ENCODE measurements around the gene RAB26. TPM values are rescaled to one million over a fixed set of nuclear protein-coding genes. Genes with fewer than 3 reads are reported as not detected.

The RAB26 gene
- total and polyA plus RNA-seq, 2 donors (not counting 3 experiments of a cell fraction or from before 2014, with no cell fraction given): 0.91 to 2.0 TPM

DNA sequence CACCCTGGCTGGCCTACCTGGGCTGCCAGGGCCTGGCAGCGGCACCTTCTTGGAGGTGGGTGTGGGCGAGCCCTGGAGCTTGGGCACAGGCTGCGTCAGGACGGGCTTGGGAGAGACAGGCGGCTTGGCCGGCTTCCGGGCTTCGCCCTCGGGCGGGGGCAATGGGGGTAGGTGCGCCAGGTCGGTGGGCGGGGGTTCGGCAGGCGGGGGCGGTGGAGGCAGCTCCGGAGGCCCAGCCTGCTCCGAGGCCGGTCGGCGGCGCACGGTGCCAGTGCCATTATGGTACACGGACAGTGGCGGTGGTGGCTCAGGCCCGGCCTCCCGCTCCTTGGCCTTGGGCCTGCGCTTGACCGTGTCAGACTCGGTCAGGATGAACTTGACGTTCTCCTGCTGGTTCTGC lies 31.2 kb downstream of the RAB26 start:
- TF ChIP-seq, protein P1, sequence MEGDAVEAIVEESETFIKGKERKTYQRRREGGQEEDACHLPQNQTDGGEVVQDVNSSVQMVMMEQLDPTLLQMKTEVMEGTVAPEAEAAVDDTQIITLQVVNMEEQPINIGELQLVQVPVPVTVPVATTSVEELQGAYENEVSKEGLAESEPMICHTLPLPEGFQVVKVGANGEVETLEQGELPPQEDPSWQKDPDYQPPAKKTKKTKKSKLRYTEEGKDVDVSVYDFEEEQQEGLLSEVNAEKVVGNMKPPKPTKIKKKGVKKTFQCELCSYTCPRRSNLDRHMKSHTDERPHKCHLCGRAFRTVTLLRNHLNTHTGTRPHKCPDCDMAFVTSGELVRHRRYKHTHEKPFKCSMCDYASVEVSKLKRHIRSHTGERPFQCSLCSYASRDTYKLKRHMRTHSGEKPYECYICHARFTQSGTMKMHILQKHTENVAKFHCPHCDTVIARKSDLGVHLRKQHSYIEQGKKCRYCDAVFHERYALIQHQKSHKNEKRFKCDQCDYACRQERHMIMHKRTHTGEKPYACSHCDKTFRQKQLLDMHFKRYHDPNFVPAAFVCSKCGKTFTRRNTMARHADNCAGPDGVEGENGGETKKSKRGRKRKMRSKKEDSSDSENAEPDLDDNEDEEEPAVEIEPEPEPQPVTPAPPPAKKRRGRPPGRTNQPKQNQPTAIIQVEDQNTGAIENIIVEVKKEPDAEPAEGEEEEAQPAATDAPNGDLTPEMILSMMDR (IDR thresholded peaks at IDR 0.05; ENCODE audit: extremely low read depth in 1 of 2, insufficient read depth in 1 of 2, low read depth in 1 of 2, low read length in 2 of 2): no peak
- TF ChIP-seq MYC (IDR thresholded peaks at IDR 0.05; ENCODE audit: low read depth, low read length) (no peak), EZH2 (IDR thresholded peaks at IDR 0.05; ENCODE audit: borderline replicate concordance, low read depth, low read length, severe bottlenecking) (no peak), POLR2AphosphoS5 (IDR thresholded peaks at IDR 0.05; ENCODE audit: insufficient read depth, low read depth, low read length) (no peak)
- BruUV-seq (replicated peaks): no TSS peak
- Histone ChIP-seq H3K27ac (ENCODE audit: insufficient read depth, low read depth, low read length) (no peak overlapping the region), H2AFZ (ENCODE audit: low read depth, low read length) (no peak overlapping the region), H3K9me1 (replicated peaks; ENCODE audit: control insufficient read depth, extremely low read depth, insufficient read depth, low read length) (no peaks in the 10 kb centered on the region), H3K4me2 (ENCODE audit: insufficient read depth, low read length) (no peak overlapping the region), H4K20me1 (replicated peaks; ENCODE audit: control insufficient read depth, extremely low read depth, insufficient read depth, low read length) (no peaks in the 10 kb centered on the region), H3K79me2 (ENCODE audit: control insufficient read depth, insufficient read depth, low read length) (no peaks in the 10 kb centered on the region), H3K9me3 (replicated peaks; ENCODE audit: control insufficient read depth, insufficient read depth, low read length) (no peaks in the 10 kb centered on the region), H3K9ac (replicated peaks; ENCODE audit: extremely low read depth, insufficient read depth, low read length) (no peak overlapping the region), H3K27me3 (ENCODE audit: control insufficient read depth in 2 of 2, insufficient read depth in 2 of 2, low read length in 2 of 2) (no peaks in the 10 kb centered on the region), H3K4me3 (replicated peaks in 1 of 3; ENCODE audit: insufficient read depth in 1 of 3, low read depth in 1 of 3, low read length in 3 of 3) (no peak overlapping the region), H3K4me1 (ENCODE audit: control insufficient read depth, extremely low read depth, insufficient read depth, low read length) (no peaks in the 10 kb centered on the region), H3K36me3 (ENCODE audit: control insufficient read depth in 2 of 2, extremely low read depth in 1 of 2, insufficient read depth in 2 of 2, low read length in 2 of 2) (peaks cover 13 to 22% of the 10 kb centered on the region in 2 experiments)
- CTCF ChIA-PET: no interaction called here
- DNase-seq (ENCODE audit: low read depth, low spot score) (no peak), FAIRE-seq (no peak)
- intact Hi-C loops (cut with micrococcal nuclease) (no loop called here), dilution Hi-C loops (cut with MboI; ENCODE audit: extremely low pct_ligation_motif_present, low sequenced_read_pairs) (no loop called here)
- POLR2A ChIA-PET: no interaction called here

DNA sequence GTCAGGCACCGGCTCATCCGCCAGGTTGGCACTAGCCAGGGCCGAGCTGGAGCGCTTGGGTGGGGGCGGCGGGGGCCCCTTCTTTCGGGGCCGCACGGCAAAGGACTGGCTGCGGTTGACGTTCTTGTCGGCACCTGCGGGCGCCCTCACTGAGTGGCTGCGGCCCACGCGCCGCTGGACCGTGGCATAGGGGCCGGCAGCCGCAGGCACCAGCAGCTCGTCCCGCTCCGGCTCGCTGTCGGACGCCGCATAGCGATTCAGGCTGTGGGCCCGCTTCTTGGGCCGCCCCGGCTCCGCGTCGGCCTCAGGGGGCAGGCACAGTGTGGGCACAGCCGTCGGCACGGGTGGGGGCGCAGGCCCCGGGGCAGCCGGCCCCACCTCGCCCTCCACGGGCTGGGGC lies 32.0 kb downstream of the RAB26 start:
- CTCF ChIA-PET: no interaction called here
- Histone ChIP-seq H3K4me2 (ENCODE audit: insufficient read depth, low read length) (no peak overlapping the region), H4K20me1 (replicated peaks; ENCODE audit: control insufficient read depth, extremely low read depth, insufficient read depth, low read length) (no peaks in the 10 kb centered on the region), H3K9ac (replicated peaks; ENCODE audit: extremely low read depth, insufficient read depth, low read length) (no peak overlapping the region), H3K36me3 (ENCODE audit: control insufficient read depth in 2 of 2, extremely low read depth in 1 of 2, insufficient read depth in 2 of 2, low read length in 2 of 2) (peaks cover 11 to 13% of the 10 kb centered on the region in 2 experiments), H3K9me3 (replicated peaks; ENCODE audit: control insufficient read depth, insufficient read depth, low read length) (no peaks in the 10 kb centered on the region), H2AFZ (ENCODE audit: low read depth, low read length) (no peak overlapping the region), H3K4me1 (ENCODE audit: control insufficient read depth, extremely low read depth, insufficient read depth, low read length) (no peaks in the 10 kb centered on the region), H3K4me3 (replicated peaks in 1 of 3; ENCODE audit: insufficient read depth in 1 of 3, low read depth in 1 of 3, low read length in 3 of 3) (no peak overlapping the region), H3K9me1 (replicated peaks; ENCODE audit: control insufficient read depth, extremely low read depth, insufficient read depth, low read length) (no peaks in the 10 kb centered on the region), H3K27ac (ENCODE audit: insufficient read depth, low read depth, low read length) (no peak overlapping the region), H3K79me2 (ENCODE audit: control insufficient read depth, insufficient read depth, low read length) (no peaks in the 10 kb centered on the region), H3K27me3 (ENCODE audit: control insufficient read depth in 2 of 2, insufficient read depth in 2 of 2, low read length in 2 of 2) (no peaks in the 10 kb centered on the region)
- intact Hi-C loops (cut with micrococcal nuclease) (no loop called here), dilution Hi-C loops (cut with MboI; ENCODE audit: extremely low pct_ligation_motif_present, low sequenced_read_pairs) (no loop called here)
- FAIRE-seq (no peak), DNase-seq (ENCODE audit: low read depth, low spot score) (no peak)
- TF ChIP-seq FOS (IDR thresholded peaks at IDR 0.05; ENCODE audit: borderline replicate concordance, insufficient read depth, low read length): no peak
- no peak for TF ChIP-seq JUN (IDR thresholded peaks at IDR 0.05; ENCODE audit: borderline replicate concordance, insufficient read depth, insufficient read length, low read depth)
- no peak for TF ChIP-seq POLR2AphosphoS5 (IDR thresholded peaks at IDR 0.05; ENCODE audit: insufficient read depth, low read depth, low read length)
- TF ChIP-seq GATA2 (IDR thresholded peaks at IDR 0.05; ENCODE audit: insufficient read depth, insufficient read length, low read depth, low read length): no peak
- TF ChIP-seq MYC (IDR thresholded peaks at IDR 0.05; ENCODE audit: low read depth, low read length): no peak
- TF ChIP-seq POLR2A (IDR thresholded peaks at IDR 0.05; ENCODE audit: low read depth, low read length): no peak
- TF ChIP-seq, protein P2, sequence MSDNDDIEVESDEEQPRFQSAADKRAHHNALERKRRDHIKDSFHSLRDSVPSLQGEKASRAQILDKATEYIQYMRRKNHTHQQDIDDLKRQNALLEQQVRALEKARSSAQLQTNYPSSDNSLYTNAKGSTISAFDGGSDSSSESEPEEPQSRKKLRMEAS (IDR thresholded peaks at IDR 0.05; ENCODE audit: insufficient read depth, insufficient read length): no peak
- TF ChIP-seq, protein P1 (IDR thresholded peaks at IDR 0.05; ENCODE audit: extremely low read depth in 1 of 2, insufficient read depth in 1 of 2, low read depth in 1 of 2, low read length in 2 of 2): no peak
- no peak for TF ChIP-seq EZH2 (IDR thresholded peaks at IDR 0.05; ENCODE audit: borderline replicate concordance, low read depth, low read length, severe bottlenecking)
- POLR2A ChIA-PET: no interaction called here
- BruUV-seq (replicated peaks): no TSS peak
